Measurements from ENCODE around the gene HDGF. TPM values are rescaled to one million over a fixed set of nuclear protein-coding genes. Genes with fewer than 3 reads are reported as not detected.
"Not testable (repeated sequence)": the region's sequence is repeated elsewhere in the genome, so short reads cannot be mapped to it uniquely, and the experiment has no call there.

The HDGF gene
- total RNA-seq, 1 donor from 2014 or later, result 280 TPM

DNA sequence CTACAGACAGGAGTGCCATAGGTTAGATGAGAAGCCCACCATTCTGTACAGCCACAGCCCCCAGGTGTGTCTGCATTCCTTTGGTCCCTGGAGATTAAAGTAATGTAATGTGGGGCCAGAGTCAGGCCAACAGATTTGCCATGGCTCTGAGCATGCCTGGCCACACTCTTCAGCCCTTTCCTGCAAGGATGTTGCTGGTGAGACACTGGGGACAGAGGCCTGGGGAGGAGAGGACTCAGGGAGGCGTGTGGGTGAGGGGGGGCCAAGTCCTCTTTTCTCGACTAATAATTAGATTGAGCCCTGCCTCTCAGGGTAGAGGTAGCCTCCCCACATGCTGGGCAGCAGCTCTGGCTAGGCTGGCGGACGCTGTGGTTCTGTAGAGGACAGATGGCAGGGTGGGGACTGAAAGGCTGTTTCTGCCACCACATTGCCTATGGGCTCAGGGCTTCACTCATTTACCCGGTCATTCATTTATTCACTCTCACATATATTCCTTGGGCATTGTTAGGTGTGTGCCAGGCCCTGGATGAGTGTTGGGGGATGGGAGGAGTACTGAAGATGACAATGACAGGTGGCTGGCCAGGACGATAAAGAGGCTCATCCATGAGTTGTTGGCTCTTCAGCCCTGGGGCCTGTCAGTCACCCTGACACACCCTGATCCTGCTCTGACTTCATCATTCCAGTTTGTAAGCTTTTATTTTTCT lies 8.8 kb upstream of the HDGF start:
- TF ChIP-seq, protein P1, sequence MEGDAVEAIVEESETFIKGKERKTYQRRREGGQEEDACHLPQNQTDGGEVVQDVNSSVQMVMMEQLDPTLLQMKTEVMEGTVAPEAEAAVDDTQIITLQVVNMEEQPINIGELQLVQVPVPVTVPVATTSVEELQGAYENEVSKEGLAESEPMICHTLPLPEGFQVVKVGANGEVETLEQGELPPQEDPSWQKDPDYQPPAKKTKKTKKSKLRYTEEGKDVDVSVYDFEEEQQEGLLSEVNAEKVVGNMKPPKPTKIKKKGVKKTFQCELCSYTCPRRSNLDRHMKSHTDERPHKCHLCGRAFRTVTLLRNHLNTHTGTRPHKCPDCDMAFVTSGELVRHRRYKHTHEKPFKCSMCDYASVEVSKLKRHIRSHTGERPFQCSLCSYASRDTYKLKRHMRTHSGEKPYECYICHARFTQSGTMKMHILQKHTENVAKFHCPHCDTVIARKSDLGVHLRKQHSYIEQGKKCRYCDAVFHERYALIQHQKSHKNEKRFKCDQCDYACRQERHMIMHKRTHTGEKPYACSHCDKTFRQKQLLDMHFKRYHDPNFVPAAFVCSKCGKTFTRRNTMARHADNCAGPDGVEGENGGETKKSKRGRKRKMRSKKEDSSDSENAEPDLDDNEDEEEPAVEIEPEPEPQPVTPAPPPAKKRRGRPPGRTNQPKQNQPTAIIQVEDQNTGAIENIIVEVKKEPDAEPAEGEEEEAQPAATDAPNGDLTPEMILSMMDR (IDR thresholded peaks at IDR 0.05; ENCODE audit: unreplicated experiment), result no peak
- Mint-ChIP-seq H3K27ac (no peak overlapping the region), H3K4me1 (ENCODE audit: low read depth) (no peaks in the 10 kb centered on the region), H3K9me3 (ENCODE audit: low read depth) (no peaks in the 10 kb centered on the region), H3K27me3 (no peaks in the 10 kb centered on the region), H3K4me3 (ENCODE audit: low read depth) (no peak overlapping the region), H3K36me3 (ENCODE audit: insufficient read depth) (peaks cover 1% of the 10 kb centered on the region)
- no peak for DNase-seq (ENCODE audit: low spot score, unreplicated experiment)

DNA sequence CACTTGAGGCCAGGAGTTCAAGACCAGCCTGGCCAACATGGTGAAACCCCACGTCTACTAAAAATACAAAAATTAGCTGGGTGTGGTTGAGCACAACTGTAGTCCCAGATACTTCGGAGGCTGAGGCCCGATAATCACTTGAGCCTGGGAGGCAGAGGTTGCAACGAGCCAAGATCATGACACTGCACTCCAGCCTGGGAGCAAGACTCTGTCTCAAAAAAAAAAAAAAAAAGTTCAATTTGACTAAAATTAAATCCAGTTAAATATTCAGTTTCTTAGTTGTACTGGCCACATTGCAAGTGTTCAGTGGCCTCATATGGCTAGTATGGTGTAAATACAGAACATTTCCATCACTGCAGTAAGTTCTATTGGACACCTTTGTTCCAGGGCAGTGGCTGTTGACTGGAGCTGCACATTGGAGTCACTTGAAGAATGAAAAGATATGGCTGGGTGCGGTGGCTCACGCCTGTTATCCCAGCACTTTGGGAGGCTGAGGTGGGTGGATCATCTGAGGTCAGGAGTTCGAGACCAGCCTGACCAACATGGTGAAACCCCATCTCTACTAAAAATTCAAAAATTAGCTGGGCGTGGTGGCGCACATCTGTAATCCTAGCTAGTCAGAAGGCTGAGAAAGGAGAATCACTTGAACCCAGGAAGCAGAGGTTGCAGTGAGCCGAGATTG lies 6.2 kb upstream of the HDGF start:
- H3K27ac Mint-ChIP-seq; H3K9me3 Mint-ChIP-seq (ENCODE audit: low read depth); H3K27me3 Mint-ChIP-seq; H3K36me3 Mint-ChIP-seq (ENCODE audit: insufficient read depth); H3K4me3 Mint-ChIP-seq (ENCODE audit: low read depth); H3K4me1 Mint-ChIP-seq (ENCODE audit: low read depth); DNase-seq (ENCODE audit: low spot score, unreplicated experiment): not testable (repeated sequence)

DNA sequence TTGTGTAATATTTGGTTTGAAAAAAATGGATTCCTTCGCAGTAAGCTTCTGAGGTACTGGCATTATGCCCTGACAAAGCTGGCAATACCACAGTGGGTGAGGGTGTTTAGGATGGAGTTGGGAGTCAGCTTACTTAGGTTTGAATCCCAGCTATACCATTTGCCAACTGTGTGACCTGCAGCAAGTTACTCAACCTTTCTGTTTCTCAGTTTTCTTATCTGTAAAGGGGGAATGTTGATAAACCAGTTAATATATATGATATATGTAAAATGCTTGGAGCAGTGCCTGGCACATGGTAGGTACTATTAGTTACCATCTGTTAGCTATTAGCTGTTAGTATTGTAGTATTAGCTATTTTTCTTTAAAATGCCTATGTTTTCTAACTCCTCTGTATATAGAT lies 4.9 kb upstream of the HDGF start:
- H3K27me3 Mint-ChIP-seq, result no peaks in the 10 kb centered on the region
- peaks cover 5% of the 10 kb centered on the region for H3K4me1 Mint-ChIP-seq (ENCODE audit: low read depth)
- no peak overlapping the region for H3K27ac Mint-ChIP-seq

DNA sequence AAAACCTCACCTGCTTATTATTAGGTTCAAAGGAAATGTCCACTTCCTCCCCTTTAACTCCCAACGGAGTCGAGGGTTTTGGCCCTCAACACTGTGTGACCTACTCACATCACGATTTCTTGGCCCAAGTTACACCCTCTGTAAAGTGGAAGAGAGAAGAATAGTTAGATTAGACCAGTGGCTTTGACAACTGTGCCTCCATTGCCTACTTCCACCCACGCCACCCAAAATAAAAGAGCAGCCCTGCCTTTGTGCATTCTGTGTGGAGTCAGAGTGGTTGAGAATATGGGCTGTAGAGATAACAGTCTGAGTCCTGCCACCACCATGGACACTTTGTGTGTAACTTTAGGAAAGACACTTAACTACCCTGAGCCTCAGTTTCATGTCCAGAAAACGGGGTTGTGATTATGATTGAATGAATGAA lies 4.1 kb upstream of the HDGF start:
- Mint-ChIP-seq H3K9me3 (ENCODE audit: low read depth) (no peaks in the 10 kb centered on the region), H3K27me3 (no peaks in the 10 kb centered on the region), H3K36me3 (ENCODE audit: insufficient read depth) (peaks cover 1% of the 10 kb centered on the region), H3K4me3 (ENCODE audit: low read depth) (no peak overlapping the region), H3K4me1 (ENCODE audit: low read depth) (peaks cover 7% of the 10 kb centered on the region), H3K27ac (no peak overlapping the region)
- DNase-seq (ENCODE audit: low spot score, unreplicated experiment), result no peak
- TF ChIP-seq, protein P1 (IDR thresholded peaks at IDR 0.05; ENCODE audit: unreplicated experiment), result no peak

More for the DNA sequence above, 4.9 kb upstream of the HDGF start:
- Mint-ChIP-seq H3K4me3 (ENCODE audit: low read depth) (no peak overlapping the region), H3K9me3 (ENCODE audit: low read depth) (no peaks in the 10 kb centered on the region), H3K36me3 (ENCODE audit: insufficient read depth) (peaks cover 1% of the 10 kb centered on the region)
- no peak for DNase-seq (ENCODE audit: low spot score, unreplicated experiment)
- TF ChIP-seq, protein P1 (IDR thresholded peaks at IDR 0.05; ENCODE audit: unreplicated experiment), result no peak

DNA sequence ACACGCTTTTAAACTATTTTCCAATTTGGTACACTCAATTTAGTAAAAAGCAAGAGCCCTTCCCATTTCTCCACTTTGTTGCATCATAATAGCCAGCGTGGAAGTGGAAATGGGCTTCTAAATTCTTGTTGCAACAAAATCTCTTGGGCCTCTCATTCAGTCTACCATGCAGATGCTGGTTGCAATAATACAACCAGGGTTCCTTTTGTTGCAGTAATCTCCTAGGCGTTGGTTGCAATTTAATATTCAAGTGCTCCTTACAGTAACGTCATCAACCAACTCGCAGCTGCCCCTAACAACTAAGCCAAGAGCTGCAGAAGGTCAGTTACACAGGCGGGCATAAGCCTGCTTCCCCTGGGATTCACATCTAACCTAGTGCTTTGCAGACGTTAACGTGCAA lies 2.7 kb upstream of the HDGF start:
- peaks cover under 1% of the 10 kb centered on the region for H3K36me3 Mint-ChIP-seq (ENCODE audit: insufficient read depth)
- H3K4me1 Mint-ChIP-seq (ENCODE audit: low read depth), result peaks cover 20% of the 10 kb centered on the region
- peak overlapping the region; percentile 37 for H3K27ac Mint-ChIP-seq
- H3K4me3 Mint-ChIP-seq (ENCODE audit: low read depth), result no peak overlapping the region
- DNase-seq (ENCODE audit: low spot score, unreplicated experiment), result no peak
- TF ChIP-seq, protein P1 (IDR thresholded peaks at IDR 0.05; ENCODE audit: unreplicated experiment), result no peak
- H3K9me3 Mint-ChIP-seq (ENCODE audit: low read depth), result no peaks in the 10 kb centered on the region
- no peaks in the 10 kb centered on the region for H3K27me3 Mint-ChIP-seq
